ENCODE measurements around the gene PLXNC1. TPM values are rescaled to one million over a fixed set of nuclear protein-coding genes. Genes with fewer than 3 reads are reported as not detected.
A peak's percentile ranks its signal among the peaks of the same experiment; 100 is the strongest.

PLXNC1 gene
- total RNA-seq, 2 donors from 2014 or later = 9.2 to 15.3 TPM

GRCh38 chr12:94172031-94172430 lies 23.7 kb downstream of the PLXNC1 start:
- no peak for DNase-seq (ENCODE audit: low spot score)

GRCh38 chr12:94172973-94173372 lies 24.6 kb downstream of the PLXNC1 start:
- intact Hi-C loops (cut with DNase I) = no loop called here
- no peak for DNase-seq (ENCODE audit: low spot score)

More at GRCh38 chr12:94172031-94172430, 23.7 kb downstream of the PLXNC1 start:
- intact Hi-C loops (cut with DNase I) = no loop called here

- intact Hi-C loops (cut with DNase I) = no loop called here
Observed at GRCh38 chr12:94173660-94174265, 25.4 kb downstream of the PLXNC1 start.

GRCh38 chr12:94174576-94174975 lies 26.2 kb downstream of the PLXNC1 start:
- no peak for DNase-seq (ENCODE audit: low spot score)
- intact Hi-C loops (cut with DNase I) = no loop called here

More at GRCh38 chr12:94173660-94174265, 25.4 kb downstream of the PLXNC1 start:
- no peak for DNase-seq (ENCODE audit: low spot score)

GRCh38 chr12:94175763-94176668 lies 27.6 kb downstream of the PLXNC1 start:
- no peak for DNase-seq (ENCODE audit: low spot score)

GRCh38 chr12:94178054-94178453 lies 29.7 kb downstream of the PLXNC1 start:
- intact Hi-C loops (cut with DNase I) = no loop called here
- no peak for DNase-seq (ENCODE audit: low spot score)

More at GRCh38 chr12:94175763-94176668, 27.6 kb downstream of the PLXNC1 start:
- intact Hi-C loops (cut with DNase I) = no loop called here

- intact Hi-C loops (cut with DNase I) = no loop called here
- no peak for DNase-seq (ENCODE audit: low spot score)
Observed at GRCh38 chr12:94178882-94179281, 30.5 kb downstream of the PLXNC1 start.

GRCh38 chr12:94179723-94180122 lies 31.3 kb downstream of the PLXNC1 start:
- intact Hi-C loops (cut with DNase I) = no loop called here
- DNase-seq (ENCODE audit: low spot score) = no peak

- intact Hi-C loops (cut with DNase I) = no loop called here
- no peak for DNase-seq (ENCODE audit: low spot score)
Observed at GRCh38 chr12:94180558-94181296, 32.4 kb downstream of the PLXNC1 start.

- intact Hi-C loops (cut with DNase I) = no loop called here
- no peak for DNase-seq (ENCODE audit: low spot score)
Observed at GRCh38 chr12:94182986-94183707, 34.8 kb downstream of the PLXNC1 start.

GRCh38 chr12:94183708-94184379 lies 35.5 kb downstream of the PLXNC1 start:
- intact Hi-C loops (cut with DNase I) = no loop called here
- no peak for DNase-seq (ENCODE audit: low spot score)

GRCh38 chr12:94184995-94185719 lies 36.8 kb downstream of the PLXNC1 start:
- intact Hi-C loops (cut with DNase I) = no loop called here
- no peak for DNase-seq (ENCODE audit: low spot score)

- DNase-seq (ENCODE audit: low spot score) = no peak
- intact Hi-C loops (cut with DNase I) = no loop called here
Observed at GRCh38 chr12:94185801-94186200, 37.4 kb downstream of the PLXNC1 start.

GRCh38 chr12:94186278-94187241 lies 38.2 kb downstream of the PLXNC1 start:
- peak; percentile 82 for DNase-seq (ENCODE audit: low spot score)
- intact Hi-C loops (cut with DNase I) = no loop called here

- DNase-seq (ENCODE audit: low spot score) = no peak
- intact Hi-C loops (cut with DNase I) = no loop called here
Observed at GRCh38 chr12:94187361-94187760, 39.0 kb downstream of the PLXNC1 start.

GRCh38 chr12:94190623-94191022 lies 42.2 kb downstream of the PLXNC1 start:
- no peak for DNase-seq (ENCODE audit: low spot score)

GRCh38 chr12:94191023-94191422 lies 42.6 kb downstream of the PLXNC1 start:
- intact Hi-C loops (cut with DNase I) = no loop called here
- no peak for DNase-seq (ENCODE audit: low spot score)

More at GRCh38 chr12:94190623-94191022, 42.2 kb downstream of the PLXNC1 start:
- intact Hi-C loops (cut with DNase I) = no loop called here

Data from posterior vena cava (tissue), 2 donors.